HepG2 (cell line): ENCODE results near the gene SZRD1. TPM values are rescaled to one million over a fixed set of nuclear protein-coding genes. Genes with fewer than 3 reads are reported as not detected.
A peak's percentile ranks its signal among the peaks of the same experiment; 100 is the strongest.

ENCODE experiments used
- ATAC-seq: fragments of 200-7000 bp; cut with Tn5 transposase; 3 replicates; pipeline ENCODE4 v1.9.1; 2020; ENCODE audit warnings: mild to moderate bottlenecking, moderate library complexity
- BruUV-seq: library from RNA; stranded (reverse); fragments of 400-500 nt; replicated peaks from 2 replicates; lab custom pipeline; 2021; lab: Mats Ljungman, UMichigan
- CTCF ChIA-PET: fragments of 300-600 bp; formaldehyde crosslinking; extraction: SDS; loops from one replicate; lab custom pipeline; 2021; ENCODE audit warnings: low total read pairs, inconsistent platforms, low intra/inter-chr PET ratio; lab: Yijun Ruan, JAX
- POLR2A ChIA-PET: fragments of 350-600 bp; sonication (Branson Sonifier 250); formaldehyde crosslinking; loops from one replicate; lab custom pipeline; 2020; ENCODE audit warnings: antibody characterized with exemption, inconsistent platforms; lab: Yijun Ruan, JAX
- DNase-seq: peaks from one replicate; pipeline ENCODE4 v3.0.0-alpha.2; 2015; ENCODE audit warnings: low spot score
- FAIRE-seq: peaks from 3 replicates; lab custom pipeline; 2011; peaks lifted over from hg19 to GRCh38; lab: Jason Lieb, UNC
- H2AFZ ChIP-seq: one replicate; pipeline ENCODE4 v1.6.1; 2011; ENCODE audit warnings: low read length, inconsistent platforms
- H3K27ac ChIP-seq: fragments of 300-600 bp; 3 replicates; pipeline ENCODE4 v1.8.0; 2011; ENCODE audit warnings: mixed run types, mild to moderate bottlenecking, mixed read lengths, low read length, inconsistent platforms; ENCODE audit not compliant: insufficient read depth; ENCODE audit errors: extremely low read length
- H3K27me3 ChIP-seq, 2 experiments: fragments of 200-600 bp in 1 of 2; 2 replicates in 1 of 2; 3 replicates in 1 of 2; pipeline versions ENCODE4 v1.6.0 to v1.8.0; 2011; ENCODE audit warnings: low read length in 2 of 2, mild to moderate bottlenecking in 2 of 2, moderate library complexity in 2 of 2, inconsistent platforms in 1 of 2; ENCODE audit not compliant: insufficient read depth in 2 of 2, control insufficient read depth in 1 of 2
- H3K36me3 ChIP-seq, 2 experiments: fragments of 200-600 bp in 1 of 2; replicated peaks in 1 of 2; 2 replicates in 1 of 2; 3 replicates in 1 of 2; pipeline versions ENCODE4 v1.5.1 to v1.8.0; 2011; ENCODE audit warnings: low read length in 2 of 2, inconsistent platforms in 1 of 2; ENCODE audit not compliant: insufficient read depth in 2 of 2, control insufficient read depth in 1 of 2
- H3K4me1 ChIP-seq: 2 replicates; pipeline ENCODE4 v1.5.1; 2012; ENCODE audit warnings: low read length, inconsistent platforms; ENCODE audit not compliant: insufficient read depth
- H3K4me2 ChIP-seq: 2 replicates; pipeline ENCODE4 v1.6.0; 2011; ENCODE audit warnings: low read depth, low read length, inconsistent platforms
- H3K4me3 ChIP-seq, 3 experiments: fragments of 200-600 bp in 1 of 3; sonication (generic), shearing (Covaris generic) in 1 of 3; replicated peaks in 1 of 3; 2 replicates each; pipeline ENCODE4 v1.5.1; 2011 to 2016; ENCODE audit warnings: low read length in 3 of 3, inconsistent platforms in 2 of 3, low read depth in 2 of 3, mild to moderate bottlenecking in 2 of 3, control low read depth in 1 of 3, mixed read lengths in 1 of 3; ENCODE audit not compliant: insufficient read depth in 1 of 3
- H3K79me2 ChIP-seq: one replicate; pipeline ENCODE4 v1.6.1; 2011; ENCODE audit warnings: low read length, inconsistent platforms; ENCODE audit not compliant: insufficient read depth
- H3K9ac ChIP-seq: 2 replicates; pipeline ENCODE4 v1.6.0; 2011; ENCODE audit warnings: mild to moderate bottlenecking, low read depth, low read length, inconsistent platforms; ENCODE audit not compliant: insufficient read depth
- H3K9me3 ChIP-seq: 2 replicates; pipeline ENCODE4 v1.5.1; 2012; ENCODE audit warnings: mild to moderate bottlenecking, low read length
- H4K20me1 ChIP-seq: 2 replicates; pipeline ENCODE4 v1.6.0; 2011; ENCODE audit warnings: inconsistent platforms, mild to moderate bottlenecking, low read length, moderate library complexity; ENCODE audit not compliant: insufficient read depth
- MTF1 ChIP-seq: sonication (generic); formaldehyde crosslinking; IDR thresholded peaks from 2 replicates; pipeline ENCODE4 v1.5.0; 2020; ENCODE audit warnings: missing genetic modification reagents
- MYNN ChIP-seq: sonication (generic); formaldehyde crosslinking; IDR thresholded peaks from 2 replicates; pipeline ENCODE4 v1.4.0; 2020; ENCODE audit warnings: mild to moderate bottlenecking, low read depth, missing genetic modification reagents
- ONECUT2 ChIP-seq: sonication (generic); formaldehyde crosslinking; IDR thresholded peaks from 2 replicates; pipeline ENCODE4 v1.4.0; 2020; ENCODE audit warnings: missing genetic modification reagents
- SIN3B ChIP-seq: fragments of 150-350 bp; IDR thresholded peaks from 2 replicates; pipeline ENCODE4 v1.6.1; 2014; ENCODE audit warnings: low read length
- ZNF703 ChIP-seq: sonication (generic); formaldehyde crosslinking; IDR thresholded peaks from 2 replicates; pipeline ENCODE4 v1.5.1; 2020; ENCODE audit warnings: missing genetic modification reagents, mild to moderate bottlenecking, moderate library complexity, borderline replicate concordance
- WGBS: methylation state at CpG from one replicate; pipeline ENCODE4 v1.1.6; 2017; ENCODE audit warnings: low lambda C conversion rate; 5-methylcytosine and 5-hydroxymethylcytosine counted together
- in situ Hi-C: cut with HindIII; loops from 2 replicates; pipeline ENCODE4 v1.10.0; 2017; ENCODE audit warnings: low pct_unique_long_range_greater_than_20kb; ENCODE audit not compliant: extremely low pct_ligation_motif_present
- intact Hi-C: fragments of 100-400 bp; cut with micrococcal nuclease; formaldehyde crosslinking; loops from one replicate; pipeline ENCODE4 v1.10.0; 2022; ENCODE audit not compliant: unreplicated experiment
- polyA plus RNA-seq, 8 experiments: library from polyadenylated mRNA; depleted of rRNA in 3 of 8; stranded (reverse) in 7 of 8; unstranded in 1 of 8; fragments of >200 nt; fragmentation: Illumina TruSeq in 4 of 8; extraction: Trizol in 4 of 8; gene quantifications; 2 replicates each; pipeline versions ENCODE4 v1.2.1 to v1.2.3, GENCODE V29; 2011 to 2016; ENCODE audit warnings: low read depth in 4 of 8, missing spikeins in 1 of 8, mixed read lengths in 1 of 8; ENCODE audit not compliant: insufficient read depth in 1 of 8
- total RNA-seq, 5 experiments: library from RNA; depleted of rRNA; stranded (reverse); fragments of >200 nt; fragmentation: Illumina TruSeq; extraction: Trizol; gene quantifications; 2 replicates each; pipeline ENCODE4 v1.2.3, GENCODE V29; 2016; ENCODE audit warnings: low read depth in 1 of 5
- TF ChIP-seq, protein P1 (sequence below): sonication (generic); formaldehyde crosslinking; conservative IDR thresholded peaks from 2 replicates; pipeline ENCODE4 v1.4.0; 2020; ENCODE audit warnings: missing genetic modification reagents
- TF ChIP-seq, protein P2 (sequence below): sonication (generic); formaldehyde crosslinking; IDR thresholded peaks from one replicate; pipeline ENCODE4 v1.5.1; 2020; ENCODE audit warnings: mild to moderate bottlenecking, missing genetic modification reagents; ENCODE audit errors: not compliant biosample characterization

The SZRD1 gene
- total and polyA plus RNA-seq, 2 of the 13 experiments (the other 11 are each of a cell fraction or from before 2014, with no cell fraction given), result 28.5 to 41.4 TPM

DNA sequence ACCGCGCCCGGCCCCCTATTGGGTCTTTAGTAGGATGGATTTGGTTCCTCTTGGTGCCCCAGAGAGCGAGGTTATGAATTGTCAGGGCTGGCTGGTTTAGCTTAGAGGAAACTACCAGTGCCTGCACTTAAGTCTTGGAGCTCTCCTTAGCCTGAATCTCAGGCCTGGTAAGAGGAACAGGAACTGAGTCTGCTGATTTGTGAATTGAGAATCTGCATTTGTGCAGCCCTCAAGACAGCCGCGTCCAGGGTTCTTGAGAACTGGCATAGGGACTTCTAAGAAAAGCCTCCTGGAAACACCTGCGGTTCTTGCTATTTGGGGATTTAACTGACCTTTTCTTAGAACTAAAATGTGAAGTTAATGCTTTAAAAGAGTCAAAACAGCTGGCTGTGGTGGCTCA lies 75.2 kb downstream of the SZRD1 start:
- H3K4me2 ChIP-seq, result no peak overlapping the region
- no peak overlapping the region for H2AFZ ChIP-seq
- FAIRE-seq (no peak), ATAC-seq (no peak), DNase-seq (no peak)
- ChIA-PET POLR2A (interaction anchor here (0.6 kb wide), 1 partner anchor 50 kb away, joined by 3 read pairs; no protein-coding TSS in a partner anchor), CTCF (no interaction called here)
- H3K36me3 ChIP-seq, result peaks cover 9 to 28% of the 10 kb centered on the region in 2 experiments; a peak in 4 of 5 replicates
- no peaks in the 10 kb centered on the region for H3K9me3 ChIP-seq
- H3K9ac ChIP-seq, result 0 out of 2 replicates have a peak overlapping the region, but pooled peaks have one; percentile 88
- intact Hi-C loops, result no loop called here
- in situ Hi-C loops, result no loop called here
- no peaks in the 10 kb centered on the region; a peak in 1 of 5 replicates for H3K27me3 ChIP-seq
- BruUV-seq, result no TSS peak
- H3K4me3 ChIP-seq, result no peak overlapping the region; a peak in 1 of 6 replicates
- no peaks in the 10 kb centered on the region for H4K20me1 ChIP-seq
- H3K27ac ChIP-seq, result no peak overlapping the region
- 99% methylated on average over 7 of the region's 7 CpGs for WGBS
- peaks cover 24% of the 10 kb centered on the region for H3K4me1 ChIP-seq
- TF ChIP-seq, protein P1, sequence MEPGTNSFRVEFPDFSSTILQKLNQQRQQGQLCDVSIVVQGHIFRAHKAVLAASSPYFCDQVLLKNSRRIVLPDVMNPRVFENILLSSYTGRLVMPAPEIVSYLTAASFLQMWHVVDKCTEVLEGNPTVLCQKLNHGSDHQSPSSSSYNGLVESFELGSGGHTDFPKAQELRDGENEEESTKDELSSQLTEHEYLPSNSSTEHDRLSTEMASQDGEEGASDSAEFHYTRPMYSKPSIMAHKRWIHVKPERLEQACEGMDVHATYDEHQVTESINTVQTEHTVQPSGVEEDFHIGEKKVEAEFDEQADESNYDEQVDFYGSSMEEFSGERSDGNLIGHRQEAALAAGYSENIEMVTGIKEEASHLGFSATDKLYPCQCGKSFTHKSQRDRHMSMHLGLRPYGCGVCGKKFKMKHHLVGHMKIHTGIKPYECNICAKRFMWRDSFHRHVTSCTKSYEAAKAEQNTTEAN (CRISPR knock-in tag), result no peak
- TF ChIP-seq, protein P2, sequence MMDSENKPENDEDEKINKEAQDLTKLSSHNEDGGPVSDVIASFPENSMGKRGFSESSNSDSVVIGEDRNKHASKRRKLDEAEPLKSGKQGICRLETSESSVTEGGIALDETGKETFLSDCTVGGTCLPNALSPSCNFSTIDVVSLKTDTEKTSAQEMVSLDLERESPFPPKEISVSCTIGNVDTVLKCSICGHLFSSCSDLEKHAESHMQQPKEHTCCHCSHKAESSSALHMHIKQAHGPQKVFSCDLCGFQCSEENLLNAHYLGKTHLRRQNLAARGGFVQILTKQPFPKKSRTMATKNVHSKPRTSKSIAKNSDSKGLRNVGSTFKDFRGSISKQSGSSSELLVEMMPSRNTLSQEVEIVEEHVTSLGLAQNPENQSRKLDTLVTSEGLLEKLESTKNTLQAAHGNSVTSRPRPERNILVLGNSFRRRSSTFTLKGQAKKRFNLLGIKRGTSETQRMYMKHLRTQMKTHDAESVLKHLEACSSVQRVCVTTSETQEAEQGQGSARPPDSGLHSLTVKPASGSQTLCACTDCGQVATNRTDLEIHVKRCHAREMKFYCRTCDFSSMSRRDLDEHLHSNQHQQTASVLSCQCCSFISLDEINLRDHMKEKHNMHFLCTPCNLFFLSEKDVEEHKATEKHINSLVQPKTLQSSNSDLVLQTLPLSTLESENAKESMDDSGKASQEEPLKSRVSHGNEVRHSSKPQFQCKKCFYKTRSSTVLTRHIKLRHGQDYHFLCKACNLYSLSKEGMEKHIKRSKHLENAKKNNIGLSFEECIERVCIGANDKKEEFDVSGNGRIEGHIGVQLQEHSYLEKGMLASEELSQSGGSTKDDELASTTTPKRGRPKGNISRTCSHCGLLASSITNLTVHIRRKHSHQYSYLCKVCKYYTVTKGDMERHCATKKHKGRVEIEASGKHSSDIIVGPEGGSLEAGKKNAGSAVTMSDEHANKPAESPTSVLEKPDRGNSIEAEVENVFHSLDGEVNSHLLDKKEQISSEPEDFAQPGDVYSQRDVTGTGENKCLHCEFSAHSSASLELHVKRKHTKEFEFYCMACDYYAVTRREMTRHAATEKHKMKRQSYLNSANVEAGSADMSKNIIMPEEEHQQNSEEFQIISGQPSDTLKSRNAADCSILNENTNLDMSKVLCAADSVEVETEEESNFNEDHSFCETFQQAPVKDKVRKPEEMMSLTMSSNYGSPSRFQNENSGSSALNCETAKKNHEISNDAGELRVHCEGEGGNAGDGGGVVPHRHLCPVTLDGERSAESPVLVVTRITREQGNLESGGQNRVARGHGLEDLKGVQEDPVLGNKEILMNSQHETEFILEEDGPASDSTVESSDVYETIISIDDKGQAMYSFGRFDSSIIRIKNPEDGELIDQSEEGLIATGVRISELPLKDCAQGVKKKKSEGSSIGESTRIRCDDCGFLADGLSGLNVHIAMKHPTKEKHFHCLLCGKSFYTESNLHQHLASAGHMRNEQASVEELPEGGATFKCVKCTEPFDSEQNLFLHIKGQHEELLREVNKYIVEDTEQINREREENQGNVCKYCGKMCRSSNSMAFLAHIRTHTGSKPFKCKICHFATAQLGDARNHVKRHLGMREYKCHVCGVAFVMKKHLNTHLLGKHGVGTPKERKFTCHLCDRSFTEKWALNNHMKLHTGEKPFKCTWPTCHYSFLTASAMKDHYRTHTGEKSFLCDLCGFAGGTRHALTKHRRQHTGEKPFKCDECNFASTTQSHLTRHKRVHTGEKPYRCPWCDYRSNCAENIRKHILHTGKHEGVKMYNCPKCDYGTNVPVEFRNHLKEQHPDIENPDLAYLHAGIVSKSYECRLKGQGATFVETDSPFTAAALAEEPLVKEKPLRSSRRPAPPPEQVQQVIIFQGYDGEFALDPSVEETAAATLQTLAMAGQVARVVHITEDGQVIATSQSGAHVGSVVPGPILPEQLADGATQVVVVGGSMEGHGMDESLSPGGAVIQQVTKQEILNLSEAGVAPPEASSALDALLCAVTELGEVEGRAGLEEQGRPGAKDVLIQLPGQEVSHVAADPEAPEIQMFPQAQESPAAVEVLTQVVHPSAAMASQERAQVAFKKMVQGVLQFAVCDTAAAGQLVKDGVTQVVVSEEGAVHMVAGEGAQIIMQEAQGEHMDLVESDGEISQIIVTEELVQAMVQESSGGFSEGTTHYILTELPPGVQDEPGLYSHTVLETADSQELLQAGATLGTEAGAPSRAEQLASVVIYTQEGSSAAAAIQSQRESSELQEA, result no peak
- no peak for TF ChIP-seq ONECUT2 (CRISPR knock-in tag)
- TF ChIP-seq MYNN (CRISPR knock-in tag), result no peak
- TF ChIP-seq ZNF703, result no peak
- TF ChIP-seq MTF1, result no peak
- TF ChIP-seq SIN3B, result no peak
- H3K79me2 ChIP-seq, result peaks cover 17% of the 10 kb centered on the region
